HG03460 (cell line): ENCODE data around the gene ATP8A2.
"Not testable (repeated sequence)": the region's sequence is repeated elsewhere in the genome, so short reads cannot be mapped to it uniquely, and the experiment has no call there.

Source experiments
- ATAC-seq: cut with Tn5 transposase; IDR thresholded peaks from one replicate; pipeline ENCODE4 v1.9.1; 2021; ENCODE audit not compliant: unreplicated experiment

Gene ATP8A2

GRCh38 chr13:25462301-25463125 lies 90.7 kb downstream of the ATP8A2 start:
- ATAC-seq = no peak

- no peak for ATAC-seq
Measured at GRCh38 chr13:25463496-25463895, 91.7 kb downstream of the ATP8A2 start.

- no peak for ATAC-seq
Measured at GRCh38 chr13:25466880-25467279, 95.1 kb downstream of the ATP8A2 start.

GRCh38 chr13:25468325-25469168 lies 96.8 kb downstream of the ATP8A2 start:
- no peak for ATAC-seq

GRCh38 chr13:25469169-25469525 lies 97.4 kb downstream of the ATP8A2 start:
- ATAC-seq = no peak

GRCh38 chr13:25473864-25474263 lies 102.1 kb downstream of the ATP8A2 start:
- ATAC-seq = no peak

- no peak for ATAC-seq
Measured at GRCh38 chr13:25478186-25478585, 106.4 kb downstream of the ATP8A2 start.

GRCh38 chr13:25489238-25489637 lies 117.5 kb downstream of the ATP8A2 start:
- ATAC-seq = no peak

GRCh38 chr13:25490236-25490635 lies 118.5 kb downstream of the ATP8A2 start:
- no peak for ATAC-seq

- ATAC-seq = no peak
Measured at GRCh38 chr13:25493931-25494640, 122.3 kb downstream of the ATP8A2 start.

- ATAC-seq = no peak
Measured at GRCh38 chr13:25494698-25495411, 123.1 kb downstream of the ATP8A2 start.

GRCh38 chr13:25501231-25501630 lies 129.5 kb downstream of the ATP8A2 start:
- ATAC-seq = no peak

- no peak for ATAC-seq
Measured at GRCh38 chr13:25502031-25502430, 130.3 kb downstream of the ATP8A2 start.

- ATAC-seq = no peak
Measured at GRCh38 chr13:25502551-25502950, 130.8 kb downstream of the ATP8A2 start.

GRCh38 chr13:25503856-25504255 lies 132.1 kb downstream of the ATP8A2 start:
- no peak for ATAC-seq

GRCh38 chr13:25507841-25508240 lies 136.1 kb downstream of the ATP8A2 start:
- no peak for ATAC-seq

GRCh38 chr13:25513060-25513459 lies 141.3 kb downstream of the ATP8A2 start:
- not testable (repeated sequence) for ATAC-seq

GRCh38 chr13:25518441-25518840 lies 146.7 kb downstream of the ATP8A2 start:
- ATAC-seq = no peak

GRCh38 chr13:25525884-25526283 lies 154.1 kb downstream of the ATP8A2 start:
- no peak for ATAC-seq

- ATAC-seq = no peak
Measured at GRCh38 chr13:25528266-25528665, 156.5 kb downstream of the ATP8A2 start.

GRCh38 chr13:25529425-25529824 lies 157.7 kb downstream of the ATP8A2 start:
- ATAC-seq = no peak
